H1 (cell line): ENCODE results near the gene OSBP2. TPM values are rescaled to one million over a fixed set of nuclear protein-coding genes. Genes with fewer than 3 reads are reported as not detected.

Source experiments
- CTCF ChIA-PET: fragments of 300-600 bp; sonication (Branson Sonifier 250); formaldehyde crosslinking; loops from one replicate; lab custom pipeline; 2021; ENCODE audit not compliant: partially characterized antibody; lab: Charles Lee
- POLR2A ChIA-PET: fragments of 300-600 bp; sonication (Branson Sonifier 250); formaldehyde crosslinking; loops from one replicate; lab custom pipeline; 2021; ENCODE audit warnings: inconsistent platforms; ENCODE audit not compliant: partially characterized antibody; lab: Charles Lee
- DNase-seq, 2 experiments: peaks; one replicate each; pipeline versions ENCODE4 v3.0.0 to v3.0.0-alpha.2; 2010 to 2022; ENCODE audit warnings: low spot score in 2 of 2, low read depth in 1 of 2, mixed read lengths in 1 of 2
- FAIRE-seq: peaks from 2 replicates; lab custom pipeline; 2011; peaks lifted over from hg19 to GRCh38; lab: Jason Lieb, UNC
- H2AFZ ChIP-seq: 2 replicates; pipeline ENCODE4 v1.8.1; 2012; ENCODE audit warnings: low read length, inconsistent platforms
- H2AK5ac ChIP-seq: 2 replicates; pipeline ENCODE4 v1.6.1; 2013; ENCODE audit warnings: low read depth, low read length
- H2BK120ac ChIP-seq: replicated peaks from 2 replicates; pipeline ENCODE3; 2013; ENCODE audit warnings: low read depth, low read length, inconsistent platforms
- H2BK12ac ChIP-seq: 2 replicates; pipeline ENCODE4 v1.6.1; 2013; ENCODE audit warnings: low read depth, low read length
- H2BK15ac ChIP-seq: 2 replicates; pipeline ENCODE4 v1.6.1; 2013; ENCODE audit warnings: low read length
- H2BK20ac ChIP-seq: 2 replicates; pipeline ENCODE4 v1.6.1; 2013; ENCODE audit warnings: low read length
- H2BK5ac ChIP-seq: 2 replicates; pipeline ENCODE4 v1.6.1; 2013; ENCODE audit warnings: low read depth, low read length
- H3K14ac ChIP-seq: 2 replicates; pipeline ENCODE4 v1.6.1; 2013; ENCODE audit warnings: inconsistent platforms; ENCODE audit not compliant: insufficient read length
- H3K18ac ChIP-seq: 2 replicates; pipeline ENCODE4 v1.6.1; 2013; ENCODE audit warnings: low read length; ENCODE audit errors: extremely low read depth
- H3K23ac ChIP-seq: 2 replicates; pipeline ENCODE4 v1.6.1; 2013; ENCODE audit warnings: inconsistent platforms; ENCODE audit not compliant: insufficient read length
- H3K23me2 ChIP-seq: 2 replicates; pipeline ENCODE4 v1.6.1; 2013; ENCODE audit warnings: low read depth, low read length
- H3K27ac ChIP-seq: 2 replicates; pipeline ENCODE4 v1.6.1; 2011; ENCODE audit warnings: low read depth, low read length, inconsistent platforms
- H3K27me3 ChIP-seq, 4 experiments: replicated peaks in 1 of 4; 1 replicate in 1 of 4; 2 replicates in 3 of 4; pipeline versions ENCODE4 v1.6.1 to v1.8.1; 2011 to 2013; ENCODE audit warnings: low read length in 3 of 4, mild to moderate bottlenecking in 3 of 4, inconsistent platforms in 2 of 4, mixed read lengths in 2 of 4, moderate library complexity in 1 of 4; ENCODE audit not compliant: control insufficient read depth in 3 of 4, insufficient read depth in 3 of 4; ENCODE audit errors: extremely low read depth in 1 of 4
- H3K36me3 ChIP-seq, 4 experiments: 2 replicates each; pipeline versions ENCODE4 v1.6.1 to v1.8.1; 2011 to 2013; ENCODE audit warnings: mild to moderate bottlenecking in 4 of 4, low read length in 3 of 4, moderate library complexity in 2 of 4, control low read depth in 1 of 4, inconsistent platforms in 1 of 4; ENCODE audit not compliant: insufficient read depth in 4 of 4, control insufficient read depth in 2 of 4
- H3K4ac ChIP-seq: replicated peaks from 2 replicates; pipeline ENCODE3; 2013; ENCODE audit warnings: low read length, low read depth, mixed read lengths, inconsistent platforms; ENCODE audit not compliant: insufficient read length
- H3K4me1 ChIP-seq, 4 experiments: replicated peaks in 1 of 4; 1 replicate in 1 of 4; 2 replicates in 3 of 4; pipeline versions ENCODE4 v1.6.1 to v1.8.1; 2011 to 2013; ENCODE audit warnings: low read length in 3 of 4, inconsistent platforms in 2 of 4, mixed read lengths in 1 of 4; ENCODE audit not compliant: insufficient read depth in 4 of 4, control insufficient read depth in 3 of 4
- H3K4me2 ChIP-seq, 2 experiments: 2 replicates each; pipeline versions ENCODE4 v1.6.1 to v1.8.1; 2011 to 2013; ENCODE audit warnings: low read depth in 2 of 2, low read length in 2 of 2, control low read depth in 1 of 2, inconsistent platforms in 1 of 2, mild to moderate bottlenecking in 1 of 2; ENCODE audit not compliant: insufficient read depth in 1 of 2
- H3K4me3 ChIP-seq, 4 experiments: fragments of 200-600, 300-600 bp in 1 of 4; sonication (generic), shearing (Covaris generic), sonication (Bioruptor Twin) in 1 of 4; 2 replicates each; pipeline versions ENCODE4 v1.5.1 to v1.8.1; 2011 to 2016; ENCODE audit warnings: low read length in 4 of 4, low read depth in 3 of 4, control low read depth in 2 of 4, inconsistent platforms in 2 of 4, mild to moderate bottlenecking in 2 of 4, mixed read lengths in 1 of 4, moderate library complexity in 1 of 4; ENCODE audit not compliant: insufficient read depth in 2 of 4; ENCODE audit errors: extremely low read depth in 1 of 4
- H3K56ac ChIP-seq: replicated peaks from 2 replicates; pipeline ENCODE3; 2013; ENCODE audit warnings: low read depth, mild to moderate bottlenecking, mixed read lengths, low read length, inconsistent platforms; ENCODE audit not compliant: insufficient read length
- H3K79me1 ChIP-seq: 2 replicates; pipeline ENCODE4 v1.6.1; 2013; ENCODE audit warnings: low read depth, low read length, control low read depth
- H3K79me2 ChIP-seq, 2 experiments: 2 replicates each; pipeline versions ENCODE4 v1.6.1 to v1.8.1; 2012 to 2013; ENCODE audit warnings: low read length in 2 of 2, mild to moderate bottlenecking in 2 of 2, inconsistent platforms in 1 of 2; ENCODE audit not compliant: insufficient read depth in 2 of 2, control insufficient read depth in 1 of 2
- H3K9ac ChIP-seq, 4 experiments: replicated peaks in 1 of 4; 1 replicate in 1 of 4; 2 replicates in 3 of 4; pipeline versions ENCODE4 v1.6.1 to v1.8.1; 2011 to 2013; ENCODE audit warnings: low read depth in 3 of 4, low read length in 3 of 4, control low read depth in 2 of 4, mild to moderate bottlenecking in 2 of 4, moderate library complexity in 2 of 4, inconsistent platforms in 1 of 4; ENCODE audit errors: extremely low read depth in 1 of 4
- H3K9me3 ChIP-seq, 2 experiments: 2 replicates each; pipeline versions ENCODE4 v1.6.1 to v1.8.1; 2012 to 2013; ENCODE audit warnings: mild to moderate bottlenecking in 2 of 2, moderate library complexity in 2 of 2, control low read depth in 1 of 2, inconsistent platforms in 1 of 2, low read depth in 1 of 2, low read length in 1 of 2, mixed read lengths in 1 of 2; ENCODE audit not compliant: insufficient read depth in 2 of 2
- H4K20me1 ChIP-seq, 2 experiments: replicated peaks in 1 of 2; 2 replicates each; pipeline versions ENCODE3 to v1.8.1; 2011 to 2013; ENCODE audit warnings: inconsistent platforms in 2 of 2, low read length in 2 of 2, mild to moderate bottlenecking in 1 of 2; ENCODE audit not compliant: insufficient read depth in 2 of 2, control insufficient read depth in 1 of 2
- H4K5ac ChIP-seq: 2 replicates; pipeline ENCODE4 v1.6.1; 2013; ENCODE audit warnings: low read length, low read depth, mixed read lengths, inconsistent platforms; ENCODE audit not compliant: insufficient read length
- H4K8ac ChIP-seq: 2 replicates; pipeline ENCODE4 v1.8.0; 2013; ENCODE audit warnings: mild to moderate bottlenecking, moderate library complexity, low read length, inconsistent platforms; ENCODE audit not compliant: insufficient read depth; ENCODE audit errors: extremely low read depth
- H4K91ac ChIP-seq: replicated peaks from 2 replicates; pipeline ENCODE3; 2013; ENCODE audit warnings: low read length, mixed read lengths, inconsistent platforms; ENCODE audit not compliant: insufficient read length
- HDAC2 ChIP-seq, 2 experiments: fragments of 300-600 bp in 1 of 2; sonication (generic) in 1 of 2; IDR thresholded peaks; 2 replicates each; pipeline ENCODE4 v1.6.1; 2011 to 2012; ENCODE audit warnings: low read depth in 2 of 2, low read length in 2 of 2, mild to moderate bottlenecking in 2 of 2, moderate library complexity in 2 of 2, borderline replicate concordance in 1 of 2, inconsistent platforms in 1 of 2
- WGBS, 2 experiments: shearing (Covaris generic) in 1 of 2; methylation state at CpG; one replicate each; pipeline versions ENCODE4 v1.1.6 to v1.1.7; 2013 to 2015; ENCODE audit warnings: low lambda C conversion rate in 2 of 2, mixed read lengths in 2 of 2, inconsistent platforms in 1 of 2, low coverage in 1 of 2, missing lambda C conversion rate in 1 of 2; ENCODE audit not compliant: insufficient replicate concordance in 2 of 2, insufficient coverage in 1 of 2, insufficient read length in 1 of 2; ENCODE audit errors: extremely low coverage in 1 of 2, missing lambda C conversion rate in 1 of 2; 5-methylcytosine and 5-hydroxymethylcytosine counted together
- polyA plus RNA-seq, 7 experiments: library from polyadenylated mRNA; depleted of rRNA in 3 of 7; stranded (reverse) in 5 of 7; unstranded in 2 of 7; fragments of >200 nt in 5 of 7; fragments of 200-250 nt in 2 of 7; gene quantifications; 1 replicate in 5 of 7; 2 replicates in 1 of 7; 4 replicates in 1 of 7; pipeline versions ENCODE4 v1.2.1 to v1.2.3, GENCODE V29; 2011 to 2013; ENCODE audit warnings: missing spikeins in 2 of 7, mixed read lengths in 2 of 7
- total RNA-seq: library from RNA; stranded (reverse); fragmentation: NEBNext Ultra II Directional; extraction: Animal tissue kit (Norgen Biotek cat#: 25700); gene quantifications from 2 replicates; pipeline ENCODE4 v1.2.1, GENCODE V29; 2021

The OSBP2 gene
- total and polyA plus RNA-seq, 2 of the 8 experiments (the other 6 are each of a cell fraction or from before 2014, with no cell fraction given): 3.4 to 3.7 TPM

GRCh38 chr22:30648825-30649224, 45.8 kb upstream of the OSBP2 start:
- H3K4me3 ChIP-seq: no peak overlapping the region
- no peaks in the 10 kb centered on the region for H3K23me2 ChIP-seq
- no peak overlapping the region for H3K14ac ChIP-seq
- H2AFZ ChIP-seq: no peak overlapping the region
- peaks cover 0 to 4% (median 0%) of the 10 kb centered on the region in 4 experiments; a peak in 2 of 7 replicates for H3K4me1 ChIP-seq
- FAIRE-seq: no peak
- H3K27ac ChIP-seq: no peak overlapping the region
- H4K91ac ChIP-seq: no peak overlapping the region
- H3K36me3 ChIP-seq: no peaks in the 10 kb centered on the region
- H3K9ac ChIP-seq: no peak overlapping the region
- ChIA-PET POLR2A (interaction anchor here (0.7 to 1.0 kb wide), 2 partner anchors 10 to 30 kb away, joined by 3 read pairs; no protein-coding TSS in a partner anchor), CTCF (interaction anchor here (0.9 to 10.5 kb wide), 2 partner anchors 14 to 26 kb away, joined by 3 to 74 read pairs; partner anchors contain the start of gene SLC35E4)
- TF ChIP-seq HDAC2 (IDR thresholded peaks at IDR 0.05; ENCODE audit: borderline replicate concordance in 1 of 2, low read depth in 2 of 2, low read length in 2 of 2): no peak
- H3K18ac ChIP-seq: no peak overlapping the region
- 84% methylated on average over 3 of the region's 3 CpGs; no CpG with 5 or more reads in 1 of the 2 experiments for WGBS, 2 experiments
- no peak overlapping the region for H2BK5ac ChIP-seq
- H3K4me2 ChIP-seq: no peak overlapping the region
- H3K79me2 ChIP-seq: no peaks in the 10 kb centered on the region
- no peak overlapping the region for H2BK15ac ChIP-seq
- H4K5ac ChIP-seq: no peak overlapping the region
- H3K4ac ChIP-seq: no peak overlapping the region
- no peaks in the 10 kb centered on the region for H3K9me3 ChIP-seq
- H2BK20ac ChIP-seq: 0 out of 2 replicates have a peak overlapping the region, but pooled peaks have one; percentile 61
- no peak overlapping the region for H4K8ac ChIP-seq
- DNase-seq: no peak
- peaks cover 0 to 2% of the 10 kb centered on the region in 2 experiments for H4K20me1 ChIP-seq
- H3K56ac ChIP-seq: no peak overlapping the region
- no peak overlapping the region for H2AK5ac ChIP-seq
- H2BK120ac ChIP-seq: no peak overlapping the region
- H3K27me3 ChIP-seq: no peaks in the 10 kb centered on the region
- H2BK12ac ChIP-seq: 0 out of 2 replicates have a peak overlapping the region, but pooled peaks have one; percentile 5
- no peaks in the 10 kb centered on the region for H3K79me1 ChIP-seq
- H3K23ac ChIP-seq: no peak overlapping the region
